Fibroblast of pulmonary artery (primary cell): ENCODE data around the gene C9orf72.
"Not testable (repeated sequence)": the region's sequence is repeated elsewhere in the genome, so short reads cannot be mapped to it uniquely, and the experiment has no call there.

Experiments
- DNase-seq: peaks from one replicate; pipeline ENCODE4 v3.0.0-alpha.2; 2010; ENCODE audit warnings: low read depth
- H3K4me3 ChIP-seq: replicated peaks from 2 replicates; pipeline ENCODE4 v1.5.1; 2011; ENCODE audit warnings: low read depth, mild to moderate bottlenecking, control low read depth, low read length, moderate library complexity
- CTCF ChIP-seq: IDR thresholded peaks from 2 replicates; pipeline ENCODE4 v1.5.1; 2011; ENCODE audit warnings: mild to moderate bottlenecking, control low read depth, low read length, inconsistent platforms; ENCODE audit errors: missing control alignments

C9orf72 gene

GRCh38 chr9:27510780-27511179, 62.5 kb downstream of the C9orf72 start:
- TF ChIP-seq CTCF = no peak
- DNase-seq = no peak
- no peak overlapping the region for H3K4me3 ChIP-seq

- DNase-seq = no peak
- TF ChIP-seq CTCF = no peak
- no peak overlapping the region for H3K4me3 ChIP-seq
Observed at GRCh38 chr9:27506981-27507380, 66.3 kb downstream of the C9orf72 start.

DNA sequence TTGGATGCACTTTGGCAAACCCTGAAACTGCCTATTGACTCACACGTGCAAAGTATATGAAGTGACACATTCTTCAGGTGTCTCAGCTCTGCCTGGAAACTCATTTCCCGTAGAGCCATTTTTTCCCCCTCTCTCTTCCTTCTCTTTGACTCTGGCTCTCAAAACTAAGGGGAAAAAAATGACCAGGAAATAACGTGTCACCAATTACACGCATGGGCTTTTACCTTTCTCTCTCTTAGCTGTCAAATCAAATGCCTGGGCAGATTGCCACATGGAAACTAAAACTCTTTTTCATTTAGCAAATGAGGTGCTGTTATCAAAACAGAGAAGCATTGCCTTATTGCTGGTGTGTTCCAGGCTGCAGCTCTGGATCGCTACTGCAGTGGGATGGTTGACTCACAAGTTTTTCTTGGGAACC, 67.5 kb downstream of the C9orf72 start:
- H3K4me3 ChIP-seq = no peak overlapping the region
- no peak for TF ChIP-seq CTCF
- DNase-seq = no peak

- H3K4me3 ChIP-seq = no peak overlapping the region
- DNase-seq = no peak
- TF ChIP-seq CTCF = no peak
Observed at GRCh38 chr9:27504259-27504658, 69.0 kb downstream of the C9orf72 start.

DNA sequence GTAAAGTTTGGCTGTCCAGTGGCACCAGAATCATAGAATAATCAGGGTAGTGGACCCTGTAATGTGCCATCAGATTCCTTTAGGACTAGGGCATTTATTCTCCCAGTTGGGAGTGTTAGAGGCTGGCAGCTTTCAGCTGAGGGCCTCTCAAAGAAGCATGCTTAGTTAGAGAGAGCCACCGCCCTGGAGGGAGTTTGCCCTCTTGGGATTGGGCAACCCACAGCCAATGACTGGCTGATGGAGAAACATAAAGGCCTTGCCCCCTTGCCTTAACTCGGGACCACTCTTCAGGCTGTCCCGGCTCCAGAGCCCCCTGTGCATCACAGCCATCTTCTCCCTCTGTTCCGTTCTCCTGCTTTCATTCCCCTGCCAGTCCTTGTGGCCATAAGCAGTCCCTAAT, 69.7 kb downstream of the C9orf72 start:
- DNase-seq = no peak
- TF ChIP-seq CTCF = no peak
- H3K4me3 ChIP-seq = no peak overlapping the region

GRCh38 chr9:27500902-27501301, 72.4 kb downstream of the C9orf72 start:
- DNase-seq, H3K4me3 ChIP-seq: not testable (repeated sequence)

DNA sequence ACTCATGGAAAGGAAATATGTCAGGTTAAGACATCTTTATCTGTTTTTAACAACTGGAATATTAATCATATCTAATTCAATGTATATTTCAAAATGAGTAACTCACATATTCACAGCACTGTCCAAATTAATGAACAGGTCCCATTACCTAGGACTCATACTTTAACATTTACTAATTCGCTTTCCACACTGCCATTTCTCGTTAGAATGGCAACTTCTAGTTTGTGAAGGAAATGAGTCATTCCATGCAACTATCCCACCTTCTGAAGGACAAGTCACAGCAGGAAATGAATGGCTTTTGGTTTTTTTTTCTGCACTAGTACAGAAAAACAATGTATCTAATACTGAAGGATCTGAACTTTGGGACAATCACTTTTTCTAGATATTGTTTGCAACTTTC, 73.8 kb downstream of the C9orf72 start:
- TF ChIP-seq CTCF = no peak
- peak; percentile 45 for DNase-seq
- no peak overlapping the region for H3K4me3 ChIP-seq
